DOHH2 (cell line): Measurements from ENCODE around the gene NEUROG1.

Experiments
- H3F3A ChIP-seq: fragments of 200-600 bp; sonication (generic), shearing (Covaris generic); 2 replicates; pipeline ENCODE4 v1.6.0; 2016; ENCODE audit warnings: antibody characterized with exemption, mild to moderate bottlenecking; ENCODE audit not compliant: control insufficient read depth, insufficient read depth
- H3K27ac ChIP-seq: fragments of 200-600 bp; sonication (generic); 2 replicates; pipeline ENCODE4 v1.5.1; 2014; ENCODE audit warnings: low read depth, mild to moderate bottlenecking, low read length, moderate library complexity
- H3K27me3 ChIP-seq: fragments of 200-600 bp; sonication (generic); 2 replicates; pipeline ENCODE4 v1.6.1; 2014; ENCODE audit warnings: mild to moderate bottlenecking, low read length, mixed read lengths; ENCODE audit not compliant: control insufficient read depth
- H3K36me3 ChIP-seq: fragments of 200-600 bp; sonication (generic); 2 replicates; pipeline ENCODE4 v1.6.1; 2014; ENCODE audit warnings: mild to moderate bottlenecking, low read length, moderate library complexity, mixed read lengths; ENCODE audit not compliant: control insufficient read depth
- H3K4me1 ChIP-seq: fragments of 200-600 bp; sonication (generic); 2 replicates; pipeline ENCODE4 v1.6.1; 2014; ENCODE audit warnings: mild to moderate bottlenecking, low read length, mixed read lengths; ENCODE audit not compliant: control insufficient read depth
- H3K4me2 ChIP-seq: fragments of 200-600 bp; sonication (generic); 2 replicates; pipeline ENCODE4 v1.6.0; 2014; ENCODE audit warnings: mild to moderate bottlenecking, low read length, moderate library complexity
- H3K4me3 ChIP-seq: fragments of 200-600 bp; sonication (generic); 2 replicates; pipeline ENCODE4 v1.5.1; 2014; ENCODE audit warnings: mild to moderate bottlenecking, low read length, mixed read lengths
- H3K79me2 ChIP-seq: fragments of 200-600 bp; sonication (generic); 2 replicates; pipeline ENCODE4 v1.6.1; 2014; ENCODE audit warnings: mild to moderate bottlenecking, low read length, mixed read lengths; ENCODE audit not compliant: control insufficient read depth
- H3K9me2 ChIP-seq: fragments of 200-600 bp; sonication (generic); replicated peaks from 2 replicates; pipeline ENCODE4 v1.6.1; 2014; ENCODE audit warnings: mild to moderate bottlenecking, low read length, mixed read lengths; ENCODE audit not compliant: control insufficient read depth
- H3K9me3 ChIP-seq: fragments of 200-600 bp; sonication (generic); 2 replicates; pipeline ENCODE4 v1.6.1; 2014; ENCODE audit warnings: antibody characterized with exemption, low read length, mixed read lengths; ENCODE audit not compliant: control insufficient read depth, insufficient read depth
- H4K20me1 ChIP-seq: fragments of 200-600 bp; sonication (generic); 2 replicates; pipeline ENCODE4 v1.6.0; 2014; ENCODE audit warnings: low read depth, mild to moderate bottlenecking, antibody characterized with exemption, low read length, moderate library complexity; ENCODE audit not compliant: control insufficient read depth, insufficient read depth
- EZH2phosphoT487 ChIP-seq: fragments of 200-600 bp; sonication (generic); IDR thresholded peaks from 2 replicates; pipeline ENCODE4 v1.6.1; 2017; ENCODE audit warnings: borderline replicate concordance, mild to moderate bottlenecking, antibody characterized with exemption, low read length, moderate library complexity, mixed read lengths
- TF ChIP-seq, protein P1 (sequence below): fragments of 200-600 bp; sonication (generic); IDR thresholded peaks from one replicate; pipeline ENCODE4 v1.5.1; 2014; ENCODE audit warnings: antibody characterized with exemption, mild to moderate bottlenecking, low read depth, low read length; ENCODE audit not compliant: poor library complexity, severe bottlenecking

NEUROG1 gene

DNA sequence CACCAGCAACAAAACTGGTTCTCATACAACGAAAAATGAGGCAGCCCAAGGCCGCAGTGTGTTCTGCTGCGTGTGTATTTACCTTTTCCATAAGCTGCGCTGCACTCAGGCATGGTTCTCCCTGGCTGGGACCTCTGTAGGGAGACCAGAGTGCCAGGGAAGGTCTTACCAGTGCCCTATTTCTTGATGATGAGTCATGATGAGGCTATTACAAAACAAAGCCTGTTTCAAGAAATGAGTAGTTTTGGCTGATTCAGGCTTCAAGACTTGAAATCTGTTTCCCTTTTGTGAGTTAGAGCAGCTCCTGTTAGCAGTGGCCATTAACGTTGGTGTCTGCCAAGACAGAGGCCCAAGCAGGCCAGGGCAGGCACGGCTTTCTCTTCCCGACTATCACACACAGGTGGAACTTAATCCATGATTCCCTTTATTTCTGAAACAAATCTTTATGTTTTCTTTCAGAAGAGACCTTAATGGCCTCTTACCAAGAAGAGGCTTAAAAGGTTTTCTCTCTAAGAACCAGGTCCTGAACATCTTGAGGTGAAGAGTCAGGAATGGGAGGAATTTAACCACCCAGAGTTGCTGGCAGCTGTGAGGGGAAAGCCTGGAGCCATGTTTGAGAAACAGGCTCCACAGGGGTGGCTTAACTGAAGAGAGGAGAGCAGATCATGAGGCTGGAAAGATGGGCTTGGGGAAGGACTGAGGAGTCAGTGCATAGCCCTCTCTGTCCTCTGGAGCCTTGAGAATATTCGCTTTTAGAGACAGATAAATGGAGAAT lies 42.2 kb downstream of the NEUROG1 start:
- no peak overlapping the region for H3K27ac ChIP-seq
- no peak for TF ChIP-seq EZH2phosphoT487
- TF ChIP-seq, protein P1, sequence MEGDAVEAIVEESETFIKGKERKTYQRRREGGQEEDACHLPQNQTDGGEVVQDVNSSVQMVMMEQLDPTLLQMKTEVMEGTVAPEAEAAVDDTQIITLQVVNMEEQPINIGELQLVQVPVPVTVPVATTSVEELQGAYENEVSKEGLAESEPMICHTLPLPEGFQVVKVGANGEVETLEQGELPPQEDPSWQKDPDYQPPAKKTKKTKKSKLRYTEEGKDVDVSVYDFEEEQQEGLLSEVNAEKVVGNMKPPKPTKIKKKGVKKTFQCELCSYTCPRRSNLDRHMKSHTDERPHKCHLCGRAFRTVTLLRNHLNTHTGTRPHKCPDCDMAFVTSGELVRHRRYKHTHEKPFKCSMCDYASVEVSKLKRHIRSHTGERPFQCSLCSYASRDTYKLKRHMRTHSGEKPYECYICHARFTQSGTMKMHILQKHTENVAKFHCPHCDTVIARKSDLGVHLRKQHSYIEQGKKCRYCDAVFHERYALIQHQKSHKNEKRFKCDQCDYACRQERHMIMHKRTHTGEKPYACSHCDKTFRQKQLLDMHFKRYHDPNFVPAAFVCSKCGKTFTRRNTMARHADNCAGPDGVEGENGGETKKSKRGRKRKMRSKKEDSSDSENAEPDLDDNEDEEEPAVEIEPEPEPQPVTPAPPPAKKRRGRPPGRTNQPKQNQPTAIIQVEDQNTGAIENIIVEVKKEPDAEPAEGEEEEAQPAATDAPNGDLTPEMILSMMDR, result no peak
- no peak overlapping the region for H3K4me2 ChIP-seq

GRCh38 chr5:135492319-135492626 lies 43.5 kb downstream of the NEUROG1 start:
- H3K4me2 ChIP-seq, result no peak overlapping the region
- no peaks in the 10 kb centered on the region for H3K79me2 ChIP-seq
- no peak overlapping the region for H3K27ac ChIP-seq
- peaks cover 62% of the 10 kb centered on the region for H3K27me3 ChIP-seq
- no peaks in the 10 kb centered on the region for H3F3A ChIP-seq
- TF ChIP-seq, protein P1, result no peak
- TF ChIP-seq EZH2phosphoT487, result no peak
- H4K20me1 ChIP-seq, result no peaks in the 10 kb centered on the region
- H3K36me3 ChIP-seq, result no peaks in the 10 kb centered on the region
- H3K4me3 ChIP-seq, result no peak overlapping the region
- H3K4me1 ChIP-seq, result no peaks in the 10 kb centered on the region
- no peaks in the 10 kb centered on the region for H3K9me2 ChIP-seq
- H3K9me3 ChIP-seq, result no peaks in the 10 kb centered on the region

More for the DNA sequence above, 42.2 kb downstream of the NEUROG1 start:
- no peaks in the 10 kb centered on the region for H3F3A ChIP-seq
- H3K4me1 ChIP-seq, result no peaks in the 10 kb centered on the region
- peaks cover 54% of the 10 kb centered on the region for H3K27me3 ChIP-seq
- H3K79me2 ChIP-seq, result no peaks in the 10 kb centered on the region
- no peaks in the 10 kb centered on the region for H3K9me3 ChIP-seq
- H3K9me2 ChIP-seq, result no peaks in the 10 kb centered on the region
- H4K20me1 ChIP-seq, result no peaks in the 10 kb centered on the region
- no peaks in the 10 kb centered on the region for H3K36me3 ChIP-seq
- H3K4me3 ChIP-seq, result no peak overlapping the region

DNA sequence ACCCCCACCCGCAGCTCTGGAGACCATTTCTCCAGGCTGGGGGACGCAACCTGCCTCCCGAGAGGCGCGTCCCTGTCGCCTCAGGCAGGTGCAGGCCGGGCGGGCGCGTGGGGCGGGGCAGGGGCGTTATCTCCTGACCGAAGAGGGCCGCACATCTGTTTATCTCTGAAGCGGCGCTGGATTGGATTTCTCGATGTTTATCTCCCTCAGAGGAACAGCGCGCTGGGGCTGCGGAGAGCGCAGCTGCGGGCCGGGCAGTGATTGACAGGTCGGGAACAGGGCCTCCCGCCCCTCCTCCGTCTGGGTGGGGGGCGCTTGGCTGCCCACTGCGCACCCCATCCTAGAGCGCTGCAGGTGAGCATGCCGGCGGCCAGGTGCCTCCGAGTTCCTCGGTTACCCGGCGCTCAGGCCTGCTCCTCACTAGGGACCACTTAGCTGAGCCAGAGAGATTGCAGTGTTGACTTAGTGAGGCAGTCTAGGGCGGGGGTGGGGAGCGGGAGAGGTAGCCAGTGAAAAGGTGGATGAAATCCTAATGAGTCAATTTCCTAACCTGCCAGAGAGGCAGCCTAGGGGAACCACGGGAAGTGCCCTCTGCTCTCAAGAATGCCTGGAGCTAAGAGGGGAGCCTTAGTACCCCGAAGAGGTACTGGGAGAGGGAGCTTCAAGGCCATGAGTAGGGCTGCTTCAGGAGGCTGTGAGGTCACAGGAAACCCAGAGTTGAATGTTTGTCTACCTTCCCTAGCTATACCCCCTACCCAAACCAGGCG lies 44.0 kb downstream of the NEUROG1 start:
- H3K27ac ChIP-seq, result no peak overlapping the region
- no peaks in the 10 kb centered on the region for H3K9me2 ChIP-seq
- no peaks in the 10 kb centered on the region for H4K20me1 ChIP-seq
- TF ChIP-seq, protein P1, result no peak
- no peak for TF ChIP-seq EZH2phosphoT487
- H3K4me3 ChIP-seq, result no peak overlapping the region
- H3F3A ChIP-seq, result no peaks in the 10 kb centered on the region
- H3K36me3 ChIP-seq, result no peaks in the 10 kb centered on the region
- no peak overlapping the region for H3K4me2 ChIP-seq
- no peaks in the 10 kb centered on the region for H3K9me3 ChIP-seq
- no peaks in the 10 kb centered on the region for H3K79me2 ChIP-seq
- no peaks in the 10 kb centered on the region for H3K4me1 ChIP-seq
- H3K27me3 ChIP-seq, result peaks cover 67% of the 10 kb centered on the region
